Stimulated activated CD8-positive, alpha-beta memory T cell treated with anti-CD3 and anti-CD28 coated beads, Interleukin-12 subunit alpha, Interleukin-12 subunit beta, amount 100 ng/mL, for 24 hours (primary cell): ENCODE results near the gene DLGAP5.

Source experiments
- DNase-seq: peaks from one replicate; pipeline ENCODE4 v3.0.0-alpha.2; 2020; ENCODE audit errors: extremely low read depth

Gene DLGAP5, protein sequence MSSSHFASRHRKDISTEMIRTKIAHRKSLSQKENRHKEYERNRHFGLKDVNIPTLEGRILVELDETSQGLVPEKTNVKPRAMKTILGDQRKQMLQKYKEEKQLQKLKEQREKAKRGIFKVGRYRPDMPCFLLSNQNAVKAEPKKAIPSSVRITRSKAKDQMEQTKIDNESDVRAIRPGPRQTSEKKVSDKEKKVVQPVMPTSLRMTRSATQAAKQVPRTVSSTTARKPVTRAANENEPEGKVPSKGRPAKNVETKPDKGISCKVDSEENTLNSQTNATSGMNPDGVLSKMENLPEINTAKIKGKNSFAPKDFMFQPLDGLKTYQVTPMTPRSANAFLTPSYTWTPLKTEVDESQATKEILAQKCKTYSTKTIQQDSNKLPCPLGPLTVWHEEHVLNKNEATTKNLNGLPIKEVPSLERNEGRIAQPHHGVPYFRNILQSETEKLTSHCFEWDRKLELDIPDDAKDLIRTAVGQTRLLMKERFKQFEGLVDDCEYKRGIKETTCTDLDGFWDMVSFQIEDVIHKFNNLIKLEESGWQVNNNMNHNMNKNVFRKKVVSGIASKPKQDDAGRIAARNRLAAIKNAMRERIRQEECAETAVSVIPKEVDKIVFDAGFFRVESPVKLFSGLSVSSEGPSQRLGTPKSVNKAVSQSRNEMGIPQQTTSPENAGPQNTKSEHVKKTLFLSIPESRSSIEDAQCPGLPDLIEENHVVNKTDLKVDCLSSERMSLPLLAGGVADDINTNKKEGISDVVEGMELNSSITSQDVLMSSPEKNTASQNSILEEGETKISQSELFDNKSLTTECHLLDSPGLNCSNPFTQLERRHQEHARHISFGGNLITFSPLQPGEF

DNA sequence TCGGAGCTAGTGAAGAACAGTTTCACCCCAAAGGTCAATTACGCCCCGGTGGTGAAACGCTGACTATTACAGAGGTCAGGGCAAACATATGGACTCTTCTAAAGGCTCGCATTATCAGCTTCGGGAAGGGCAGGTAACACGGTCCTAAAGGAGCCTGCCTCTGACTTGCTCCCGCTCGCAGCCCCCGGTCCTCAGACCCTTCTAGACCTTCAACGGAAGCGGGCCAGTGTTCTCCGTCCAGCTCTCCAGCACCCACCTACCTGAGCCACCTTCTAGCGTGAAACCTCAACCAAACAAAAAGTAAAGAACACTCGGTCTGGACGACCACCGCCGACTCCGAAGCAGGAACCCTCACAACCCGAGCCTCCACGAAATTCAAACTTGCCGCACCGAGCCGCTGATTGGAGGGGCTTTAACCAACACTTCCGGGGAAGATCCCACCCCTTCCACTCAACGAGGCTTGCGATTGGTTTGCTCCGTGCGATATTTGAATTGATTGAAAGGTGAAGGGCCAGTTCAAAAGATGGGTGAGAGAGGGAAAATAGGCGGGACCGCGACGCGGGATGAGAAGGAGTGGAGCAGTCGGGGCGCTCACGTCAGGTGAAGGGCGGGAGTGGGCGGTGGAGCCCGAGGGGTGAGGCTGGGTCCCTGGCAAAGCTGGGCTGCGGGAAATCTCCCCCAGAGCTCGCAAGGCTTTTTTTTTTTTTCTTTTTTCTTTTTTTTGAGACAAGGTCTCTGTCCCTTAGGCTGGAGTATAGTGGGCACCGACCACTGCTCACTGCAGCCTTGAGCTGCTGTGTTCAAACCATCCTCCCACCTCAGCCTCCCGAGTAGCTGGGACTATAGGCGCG lies at the start of gene DLGAP5:
Gene DLGAP5 (minus strand): TSS at position 383 of the 851 bp plus-strand sequence. CDS start 2,406 bp downstream, outside the sequence.
- peak; percentile 72 for DNase-seq

- DNase-seq: no peak
Observed at GRCh38 chr14:55240526-55241178, 49.3 kb upstream of the DLGAP5 start.

DNA sequence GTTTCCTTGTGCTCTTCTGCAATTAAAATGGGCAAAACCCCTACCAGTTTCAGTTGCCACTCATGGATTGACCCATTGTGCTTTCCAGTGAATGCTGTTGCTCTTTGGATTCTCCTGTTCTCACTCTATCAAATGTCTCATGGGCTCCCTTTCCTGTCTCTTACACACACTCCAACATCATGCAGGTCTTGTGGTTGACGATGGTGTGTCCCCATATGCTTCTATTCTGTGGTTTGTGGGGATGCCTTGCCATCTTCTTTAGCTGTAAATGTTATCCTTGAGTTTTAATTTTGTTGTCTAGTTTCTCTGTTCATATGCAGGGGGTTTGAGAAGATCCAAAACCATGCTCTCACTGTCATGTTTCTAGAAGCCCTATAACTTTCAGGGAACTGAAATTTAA lies 47.9 kb upstream of the DLGAP5 start:
- no peak for DNase-seq

DNA sequence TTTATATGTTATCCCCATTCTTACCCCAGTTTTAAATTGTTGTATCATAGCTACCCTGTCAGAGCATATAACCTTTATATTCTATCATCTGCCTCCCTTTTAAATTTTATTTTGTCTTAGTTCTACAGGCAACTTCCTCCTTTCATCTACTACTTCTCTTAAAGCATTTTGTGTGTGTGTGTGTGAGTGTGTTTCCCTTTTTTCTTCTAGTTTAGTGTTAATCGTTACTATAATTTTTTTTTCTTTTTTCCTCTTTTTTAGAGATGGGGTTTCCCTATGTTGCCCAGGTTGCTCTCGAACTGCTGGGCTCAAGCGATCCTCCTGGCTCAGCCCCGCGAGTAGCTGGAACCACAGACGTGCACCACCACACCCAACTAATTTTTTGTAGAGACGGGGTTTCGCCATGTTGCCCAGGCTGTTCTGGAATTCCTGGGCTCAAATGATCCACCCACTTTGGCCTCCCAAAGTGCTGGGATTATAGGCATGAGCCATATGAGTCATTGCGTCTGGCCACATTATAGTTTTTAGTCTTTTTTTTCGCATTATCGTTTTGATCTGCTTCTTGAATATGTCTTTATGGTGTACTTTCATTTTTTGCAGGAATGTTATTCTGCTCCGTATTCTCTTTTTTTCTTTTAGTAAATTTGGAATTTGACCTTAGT lies 46.8 kb upstream of the DLGAP5 start:
- no peak for DNase-seq

DNA sequence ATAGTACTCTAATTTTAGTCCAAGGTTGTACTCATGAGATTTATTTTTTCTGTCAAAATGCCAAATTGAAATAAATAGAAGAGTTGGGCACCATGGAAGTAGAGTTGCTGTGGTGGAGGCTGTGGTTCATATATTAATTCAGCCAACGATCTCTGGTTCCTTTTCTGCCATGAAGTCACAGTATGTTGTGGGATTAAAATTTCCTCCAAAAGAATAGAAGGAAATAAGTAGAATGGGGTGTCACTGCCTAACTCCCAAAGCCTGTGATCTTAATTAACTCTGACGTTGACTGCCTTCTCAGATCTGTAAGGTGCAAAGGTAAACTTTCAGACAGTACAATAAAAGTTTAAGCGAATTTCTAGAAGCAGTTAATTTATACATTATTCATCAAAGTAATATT lies 42.2 kb upstream of the DLGAP5 start:
- DNase-seq: no peak

DNA sequence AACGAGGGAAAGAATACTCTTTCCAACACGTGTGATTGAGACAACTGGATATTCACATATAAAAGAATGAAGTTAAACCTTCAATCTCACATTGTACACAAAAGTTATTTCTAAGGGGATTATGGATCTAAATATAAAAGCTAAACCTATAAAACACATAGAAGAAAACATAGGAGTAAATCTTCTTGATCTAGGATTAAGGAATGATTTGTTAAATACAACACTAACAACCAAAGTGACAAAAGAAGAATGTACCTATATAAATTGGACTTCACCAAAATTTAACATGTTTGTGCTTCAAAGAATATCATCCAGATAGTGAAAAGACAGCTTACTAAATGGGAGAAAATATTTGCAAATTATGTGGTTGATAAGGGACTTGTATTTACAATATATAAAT lies 36.9 kb upstream of the DLGAP5 start:
- no peak for DNase-seq

DNA sequence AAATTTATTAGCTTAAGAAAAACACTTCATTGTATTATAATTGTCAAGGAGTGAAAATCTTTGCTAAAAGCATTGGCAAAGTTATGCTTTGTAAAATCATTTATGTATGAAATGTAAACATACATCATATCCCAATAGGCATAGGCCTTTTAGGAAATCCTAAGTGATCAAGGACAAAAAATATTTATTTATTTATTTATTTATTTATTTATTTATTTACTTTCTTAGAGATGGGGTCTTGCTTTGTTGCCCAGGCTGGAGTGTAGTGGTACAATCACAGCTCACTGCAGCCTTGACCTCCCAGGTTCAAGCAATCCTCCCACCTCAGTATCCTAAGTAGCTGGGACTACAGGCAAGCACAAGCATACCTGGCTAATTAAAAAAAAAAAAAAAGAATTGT lies 32.0 kb upstream of the DLGAP5 start:
- DNase-seq: no peak

- DNase-seq: no peak
Observed at GRCh38 chr14:55221968-55222367, 30.6 kb upstream of the DLGAP5 start.

DNA sequence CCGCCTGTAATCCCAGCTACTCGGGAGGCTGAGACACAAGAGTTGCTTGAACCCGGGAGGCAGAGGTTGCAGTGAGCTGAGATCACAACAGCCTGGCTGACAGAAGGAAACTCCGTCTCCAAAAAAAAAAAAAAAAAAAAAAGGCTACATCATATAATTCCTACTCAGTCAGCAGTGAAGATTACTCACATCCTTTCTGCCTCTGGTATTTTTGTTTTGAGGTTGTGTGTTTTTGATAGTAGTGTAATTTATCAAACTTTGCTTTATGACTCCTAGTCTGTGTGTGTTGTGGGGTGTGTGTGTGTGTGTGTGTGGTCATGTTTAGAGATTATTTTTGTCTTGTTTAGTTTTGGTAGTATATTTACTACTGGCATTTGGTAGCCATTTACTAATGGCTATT lies 29.8 kb upstream of the DLGAP5 start:
- DNase-seq: no peak

GRCh38 chr14:55220230-55220629 lies 28.8 kb upstream of the DLGAP5 start:
- DNase-seq: no peak

DNA sequence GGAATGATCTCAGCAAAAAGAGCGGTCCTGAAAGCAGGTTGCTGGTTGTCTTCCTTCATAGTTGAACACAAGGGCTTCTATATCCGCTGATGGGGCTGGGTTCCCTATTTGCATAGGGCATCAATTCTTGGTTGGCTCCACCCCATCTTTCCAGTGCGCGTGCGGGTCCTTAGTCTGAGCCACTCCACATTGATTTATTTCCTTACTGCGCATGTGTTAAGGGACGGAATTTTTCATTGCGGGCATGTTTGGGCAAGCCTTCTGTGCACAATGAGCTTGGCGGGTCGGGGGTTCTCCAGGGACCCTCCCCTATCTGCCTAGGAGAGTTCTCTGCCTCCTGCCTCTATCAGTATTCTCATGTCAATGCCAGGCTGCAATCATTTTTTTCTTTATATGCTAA lies 21.2 kb upstream of the DLGAP5 start:
- no peak for DNase-seq

- DNase-seq: no peak
Observed at GRCh38 chr14:55207832-55208231, 16.4 kb upstream of the DLGAP5 start.

DNA sequence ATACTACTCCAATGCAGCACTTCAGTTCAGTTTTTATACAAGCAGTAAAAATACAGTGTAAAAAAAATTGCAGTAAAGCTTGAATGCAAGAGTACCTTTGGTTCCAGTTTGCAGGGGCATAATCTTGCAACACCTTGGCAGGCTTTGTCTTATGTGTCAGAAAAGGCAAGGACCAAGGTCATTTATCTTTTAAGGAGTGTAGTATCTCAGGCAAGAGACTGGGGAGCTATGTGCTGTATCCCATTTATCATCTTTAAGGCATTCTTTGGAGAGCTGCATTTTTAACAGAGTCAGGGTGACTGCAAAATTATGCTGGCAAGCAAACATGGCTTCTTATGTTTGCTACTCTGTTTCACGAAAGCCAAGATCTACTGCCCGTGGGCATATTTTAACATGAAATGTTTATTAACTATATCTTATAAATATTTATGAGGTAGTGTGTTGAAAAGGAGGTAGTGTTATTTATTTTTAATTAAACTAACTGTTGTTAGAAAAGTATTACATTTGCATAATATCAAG lies 14.8 kb upstream of the DLGAP5 start:
- DNase-seq: no peak

DNA sequence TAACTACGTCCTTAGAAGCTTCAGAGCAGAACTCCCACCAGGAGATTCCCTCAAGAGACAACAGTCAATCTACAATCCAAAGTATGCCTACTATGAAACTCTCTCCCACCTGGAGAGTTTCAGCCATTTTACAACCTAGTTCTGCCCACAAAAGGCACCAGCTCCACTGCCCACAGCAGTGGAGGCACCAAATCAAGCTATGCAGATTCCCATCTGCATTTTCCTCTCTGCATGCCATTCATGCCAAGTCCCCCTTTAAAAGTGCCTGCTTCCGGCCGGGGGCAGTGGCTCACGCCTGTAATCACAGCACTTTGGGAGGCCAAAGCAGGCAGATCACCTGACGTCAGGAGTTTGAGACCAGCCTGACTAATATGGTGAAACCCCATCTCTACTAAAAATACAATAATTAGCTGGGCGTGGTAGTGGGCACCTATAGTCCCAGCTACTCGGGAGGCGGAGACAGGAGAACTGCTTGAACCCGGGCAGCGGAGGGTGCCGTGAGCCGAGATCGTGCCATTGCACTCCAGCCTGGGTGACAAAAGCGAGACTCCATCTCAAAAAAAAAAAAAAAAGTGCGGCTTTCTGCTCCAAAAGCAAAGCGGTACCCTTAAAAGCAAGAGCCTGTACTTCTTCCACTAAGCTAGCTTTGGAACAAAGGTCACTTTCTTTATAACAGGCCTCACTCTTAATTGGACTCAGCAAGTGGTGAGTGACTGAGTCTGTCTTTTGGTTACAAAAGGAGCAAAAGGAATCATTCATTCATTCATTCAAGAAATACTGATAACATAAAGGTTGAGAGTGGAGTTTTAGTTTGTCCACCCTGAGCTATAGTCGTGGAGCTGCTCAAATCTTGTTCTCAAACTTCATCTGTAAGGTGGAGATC lies 10.1 kb upstream of the DLGAP5 start:
- no peak for DNase-seq

DNA sequence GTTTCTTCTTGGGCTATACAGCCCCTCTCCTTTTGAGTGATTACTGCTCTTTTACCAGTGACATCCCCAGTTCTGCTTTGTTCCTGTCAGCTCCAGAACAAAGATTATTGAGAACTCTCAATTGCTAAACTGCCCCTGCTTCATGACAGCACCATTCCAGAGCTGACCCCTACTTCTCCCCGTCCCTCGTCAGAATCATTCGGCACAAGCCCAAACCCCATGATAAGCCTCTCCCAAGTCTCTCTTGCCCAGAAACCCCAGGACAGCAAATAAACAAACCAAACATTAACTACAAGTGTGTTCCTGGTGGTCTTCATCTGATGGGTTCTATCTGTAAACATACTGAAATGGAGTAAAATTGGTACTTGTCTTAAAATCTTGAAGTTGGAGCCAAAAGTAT lies 9.3 kb upstream of the DLGAP5 start:
- no peak for DNase-seq

DNA sequence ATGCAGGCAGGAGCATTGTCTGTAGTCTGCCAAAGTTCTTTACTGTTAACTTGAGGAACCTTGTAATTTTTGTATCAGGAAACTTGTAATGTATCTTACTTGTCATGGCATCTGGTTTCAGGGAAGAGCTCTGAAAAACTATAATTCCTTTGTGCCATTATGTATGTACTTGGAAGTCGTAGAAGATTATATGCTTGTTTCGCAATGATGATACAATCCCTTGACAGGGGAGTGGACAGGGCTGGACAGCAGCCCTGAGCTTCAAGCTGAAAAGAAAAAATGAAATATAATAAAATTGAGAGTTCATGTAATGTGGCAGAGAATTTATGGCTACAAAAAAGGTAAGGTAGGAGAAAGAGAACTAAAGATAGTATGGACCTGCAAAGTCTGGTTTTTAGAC lies 7.4 kb upstream of the DLGAP5 start:
- no peak for DNase-seq

GRCh38 chr14:55194656-55195355 lies 3.4 kb upstream of the DLGAP5 start:
- no peak for DNase-seq

- DNase-seq: no peak
Observed at GRCh38 chr14:55192054-55192621, 753 bp upstream of the DLGAP5 start.

DNA sequence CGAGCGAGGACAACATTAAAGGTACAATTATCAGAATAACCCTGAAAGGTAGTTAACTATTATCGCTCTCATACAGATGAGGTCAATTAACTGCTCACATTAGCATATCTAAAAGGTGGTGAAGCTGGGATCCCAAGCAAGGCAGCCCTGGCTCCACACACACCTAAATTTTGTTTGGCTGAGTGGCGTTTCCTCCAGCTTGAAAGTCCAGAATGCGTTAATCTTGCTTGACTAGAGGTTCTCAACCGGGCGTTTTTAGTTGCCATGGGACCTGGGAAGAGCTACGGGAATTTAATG lies 531 bp downstream of the DLGAP5 start:
- DNase-seq: no peak
